ENCODE results near the gene TMEM74B.

DNA sequence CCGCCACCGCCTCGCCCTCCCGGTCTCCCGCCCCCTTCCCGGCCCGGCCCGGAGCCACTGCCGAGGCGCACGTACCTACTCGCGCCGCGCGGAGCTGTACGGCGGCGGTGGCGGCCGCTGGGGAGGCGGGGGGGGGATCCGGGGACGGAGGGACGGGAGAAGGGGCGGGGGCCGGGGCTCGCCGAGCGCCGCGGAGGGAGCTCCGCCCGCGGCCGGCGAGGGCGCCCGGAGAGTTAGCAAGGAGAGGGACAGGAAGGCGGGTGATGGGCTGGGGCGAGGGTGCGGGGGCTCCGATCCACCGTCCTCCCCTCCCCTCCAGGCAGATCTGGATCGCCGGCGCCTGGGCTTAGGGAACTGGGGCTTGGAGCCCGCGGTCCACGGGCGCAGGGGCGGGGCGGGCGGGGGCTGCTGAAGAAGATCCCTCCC is 548 bp upstream of the TMEM74B start:
- no peak for TF ChIP-seq POLR2AphosphoS5 (IDR thresholded peaks at IDR 0.05)
- TF ChIP-seq, protein P1, sequence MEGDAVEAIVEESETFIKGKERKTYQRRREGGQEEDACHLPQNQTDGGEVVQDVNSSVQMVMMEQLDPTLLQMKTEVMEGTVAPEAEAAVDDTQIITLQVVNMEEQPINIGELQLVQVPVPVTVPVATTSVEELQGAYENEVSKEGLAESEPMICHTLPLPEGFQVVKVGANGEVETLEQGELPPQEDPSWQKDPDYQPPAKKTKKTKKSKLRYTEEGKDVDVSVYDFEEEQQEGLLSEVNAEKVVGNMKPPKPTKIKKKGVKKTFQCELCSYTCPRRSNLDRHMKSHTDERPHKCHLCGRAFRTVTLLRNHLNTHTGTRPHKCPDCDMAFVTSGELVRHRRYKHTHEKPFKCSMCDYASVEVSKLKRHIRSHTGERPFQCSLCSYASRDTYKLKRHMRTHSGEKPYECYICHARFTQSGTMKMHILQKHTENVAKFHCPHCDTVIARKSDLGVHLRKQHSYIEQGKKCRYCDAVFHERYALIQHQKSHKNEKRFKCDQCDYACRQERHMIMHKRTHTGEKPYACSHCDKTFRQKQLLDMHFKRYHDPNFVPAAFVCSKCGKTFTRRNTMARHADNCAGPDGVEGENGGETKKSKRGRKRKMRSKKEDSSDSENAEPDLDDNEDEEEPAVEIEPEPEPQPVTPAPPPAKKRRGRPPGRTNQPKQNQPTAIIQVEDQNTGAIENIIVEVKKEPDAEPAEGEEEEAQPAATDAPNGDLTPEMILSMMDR (IDR thresholded peaks at IDR 0.05): no peak
- TF ChIP-seq EP300 (IDR thresholded peaks at IDR 0.05): no peak
- no peak for TF ChIP-seq POLR2A (IDR thresholded peaks at IDR 0.05; ENCODE audit: low read depth)
